Measurements from ENCODE around the gene LARP1B.

The LARP1B gene

GRCh38 chr4:128177498-128177897 is 116.4 kb downstream of the LARP1B start:
- TF ChIP-seq GATA2 (IDR thresholded peaks at IDR 0.05; ENCODE audit: low read depth, low read length), result no peak
- 0 out of 2 replicates have a peak, but pooled peaks have one; percentile 25 for TF ChIP-seq GATA3 (IDR thresholded peaks at IDR 0.05; ENCODE audit: low read depth, low read length)

- no peak for TF ChIP-seq GATA2 (IDR thresholded peaks at IDR 0.05; ENCODE audit: low read depth, low read length)
- no peak for TF ChIP-seq GATA3 (IDR thresholded peaks at IDR 0.05; ENCODE audit: low read depth, low read length)
Observed at GRCh38 chr4:128186623-128187022, 125.5 kb downstream of the LARP1B start.

- TF ChIP-seq GATA2 (IDR thresholded peaks at IDR 0.05; ENCODE audit: low read depth, low read length) (no peak), GATA3 (IDR thresholded peaks at IDR 0.05; ENCODE audit: low read depth, low read length) (no peak)
Observed at GRCh38 chr4:128191115-128191781, 130.1 kb downstream of the LARP1B start.

GRCh38 chr4:128220286-128221235 is 159.4 kb downstream of the LARP1B start:
- TF ChIP-seq GATA3 (IDR thresholded peaks at IDR 0.05; ENCODE audit: low read depth, low read length) (no peak), GATA2 (IDR thresholded peaks at IDR 0.05; ENCODE audit: low read depth, low read length) (no peak)

- TF ChIP-seq GATA2 (IDR thresholded peaks at IDR 0.05; ENCODE audit: low read depth, low read length) (no peak), GATA3 (IDR thresholded peaks at IDR 0.05; ENCODE audit: low read depth, low read length) (no peak)
Observed at GRCh38 chr4:128221586-128221985, 160.5 kb downstream of the LARP1B start.

- TF ChIP-seq GATA2 (IDR thresholded peaks at IDR 0.05; ENCODE audit: low read depth, low read length) (no peak), GATA3 (IDR thresholded peaks at IDR 0.05; ENCODE audit: low read depth, low read length) (no peak)
Observed at GRCh38 chr4:128225148-128225547, 164.0 kb downstream of the LARP1B start.

- TF ChIP-seq GATA2 (IDR thresholded peaks at IDR 0.05; ENCODE audit: low read depth, low read length) (no peak), GATA3 (IDR thresholded peaks at IDR 0.05; ENCODE audit: low read depth, low read length) (no peak)
Observed at GRCh38 chr4:128227991-128228571, 167.0 kb downstream of the LARP1B start.

- peak; percentile 28; the same call in 1 of the 2 replicates for TF ChIP-seq GATA2 (IDR thresholded peaks at IDR 0.05; ENCODE audit: low read depth, low read length)
- no peak for TF ChIP-seq GATA3 (IDR thresholded peaks at IDR 0.05; ENCODE audit: low read depth, low read length)
Observed at GRCh38 chr4:128228845-128229795, 168.0 kb downstream of the LARP1B start.

GRCh38 chr4:128232719-128233118 is 171.6 kb downstream of the LARP1B start:
- TF ChIP-seq GATA2 (IDR thresholded peaks at IDR 0.05; ENCODE audit: low read depth, low read length), result no peak
- no peak for TF ChIP-seq GATA3 (IDR thresholded peaks at IDR 0.05; ENCODE audit: low read depth, low read length)

GRCh38 chr4:128234836-128235235 is 173.7 kb downstream of the LARP1B start:
- TF ChIP-seq GATA3 (IDR thresholded peaks at IDR 0.05; ENCODE audit: low read depth, low read length), result no peak
- no peak for TF ChIP-seq GATA2 (IDR thresholded peaks at IDR 0.05; ENCODE audit: low read depth, low read length)

- TF ChIP-seq GATA3 (IDR thresholded peaks at IDR 0.05; ENCODE audit: low read depth, low read length) (no peak), GATA2 (IDR thresholded peaks at IDR 0.05; ENCODE audit: low read depth, low read length) (no peak)
Observed at GRCh38 chr4:128241019-128241418, 179.9 kb downstream of the LARP1B start.

GRCh38 chr4:128241425-128241913 is 180.4 kb downstream of the LARP1B start:
- TF ChIP-seq GATA3 (IDR thresholded peaks at IDR 0.05; ENCODE audit: low read depth, low read length), result no peak
- TF ChIP-seq GATA2 (IDR thresholded peaks at IDR 0.05; ENCODE audit: low read depth, low read length), result no peak

GRCh38 chr4:128241981-128242380 is 180.9 kb downstream of the LARP1B start:
- no peak for TF ChIP-seq GATA2 (IDR thresholded peaks at IDR 0.05; ENCODE audit: low read depth, low read length)

Data from SH-SY5Y (cell line).